ENCODE data around the gene OSBPL2.

DNA sequence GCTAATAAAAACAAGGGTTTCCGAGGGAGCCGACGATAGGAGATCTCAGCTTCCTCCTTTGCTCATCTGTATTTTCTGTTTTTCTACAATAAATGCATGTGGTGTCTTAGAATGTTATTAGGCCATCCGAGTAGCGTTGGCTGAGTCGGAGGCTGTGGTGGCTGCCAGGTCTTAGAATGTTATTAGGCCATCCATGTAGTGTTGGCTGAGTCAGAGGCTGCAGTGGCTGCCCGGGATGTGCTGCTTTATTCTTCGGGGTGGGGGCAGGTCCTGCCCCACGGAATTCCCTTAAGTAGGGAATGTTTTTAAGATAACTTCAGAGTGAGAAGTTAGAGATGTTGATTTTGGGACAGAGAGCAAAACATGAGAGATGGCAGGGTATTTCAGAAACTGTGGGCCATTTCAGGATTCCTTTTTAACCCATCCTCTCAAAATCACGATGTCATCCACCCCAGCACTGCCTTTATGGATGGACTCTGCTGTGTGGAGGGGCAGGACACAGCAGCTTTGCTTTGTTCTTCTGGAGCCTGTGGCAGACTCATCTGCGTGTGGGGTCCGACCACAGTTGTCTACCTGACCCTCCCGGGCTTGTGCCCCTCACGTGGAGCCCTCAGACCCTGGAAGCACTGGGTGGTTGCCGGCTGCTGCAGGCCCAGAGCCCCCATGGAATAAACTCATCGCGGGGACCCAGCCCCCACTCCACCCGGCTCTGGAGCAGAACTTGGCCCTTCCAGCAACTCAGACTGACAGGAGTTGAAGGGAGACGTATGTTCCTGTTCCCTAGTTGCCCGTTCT is 20.4 kb downstream of the OSBPL2 start:
- TF ChIP-seq POLR2AphosphoS5 (IDR thresholded peaks at IDR 0.05; ENCODE audit: low read depth, low read length) (no peak), SIN3A (IDR thresholded peaks at IDR 0.05; ENCODE audit: borderline replicate concordance, insufficient read depth, low read depth, low read length) (no peak)
- TF ChIP-seq, protein P1, sequence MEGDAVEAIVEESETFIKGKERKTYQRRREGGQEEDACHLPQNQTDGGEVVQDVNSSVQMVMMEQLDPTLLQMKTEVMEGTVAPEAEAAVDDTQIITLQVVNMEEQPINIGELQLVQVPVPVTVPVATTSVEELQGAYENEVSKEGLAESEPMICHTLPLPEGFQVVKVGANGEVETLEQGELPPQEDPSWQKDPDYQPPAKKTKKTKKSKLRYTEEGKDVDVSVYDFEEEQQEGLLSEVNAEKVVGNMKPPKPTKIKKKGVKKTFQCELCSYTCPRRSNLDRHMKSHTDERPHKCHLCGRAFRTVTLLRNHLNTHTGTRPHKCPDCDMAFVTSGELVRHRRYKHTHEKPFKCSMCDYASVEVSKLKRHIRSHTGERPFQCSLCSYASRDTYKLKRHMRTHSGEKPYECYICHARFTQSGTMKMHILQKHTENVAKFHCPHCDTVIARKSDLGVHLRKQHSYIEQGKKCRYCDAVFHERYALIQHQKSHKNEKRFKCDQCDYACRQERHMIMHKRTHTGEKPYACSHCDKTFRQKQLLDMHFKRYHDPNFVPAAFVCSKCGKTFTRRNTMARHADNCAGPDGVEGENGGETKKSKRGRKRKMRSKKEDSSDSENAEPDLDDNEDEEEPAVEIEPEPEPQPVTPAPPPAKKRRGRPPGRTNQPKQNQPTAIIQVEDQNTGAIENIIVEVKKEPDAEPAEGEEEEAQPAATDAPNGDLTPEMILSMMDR (IDR thresholded peaks at IDR 0.05) = no peak
